RWPE2 (cell line): ENCODE measurements around the gene CEP89.
"Not testable (repeated sequence)": the region's sequence is repeated elsewhere in the genome, so short reads cannot be mapped to it uniquely, and the experiment has no call there.

ENCODE experiments used
- ATAC-seq: fragments of 200-7000 bp; cut with Tn5 transposase; 3 replicates; pipeline ENCODE4 v1.9.1; 2021; ENCODE audit warnings: low read depth
- DNase-seq: peaks from one replicate; pipeline ENCODE4 v3.0.0-alpha.2; 2020; ENCODE audit warnings: low spot score
- H3K27ac ChIP-seq: fragments of 450-650 bp; 2 replicates; pipeline ENCODE4 v1.5.1; 2017; ENCODE audit warnings: mild to moderate bottlenecking; ENCODE audit not compliant: poor library complexity, severe bottlenecking
- H3K27me3 ChIP-seq: fragments of 250-450 bp; sonication (Bioruptor Pico); 2 replicates; pipeline ENCODE4 v1.5.1; 2021; ENCODE audit warnings: mild to moderate bottlenecking, moderate library complexity; ENCODE audit not compliant: insufficient read depth, poor library complexity, severe bottlenecking
- H3K36me3 ChIP-seq: fragments of 250-450 bp; sonication (Bioruptor Pico); 2 replicates; pipeline ENCODE4 v1.5.1; 2020; ENCODE audit warnings: low read depth, mild to moderate bottlenecking, moderate library complexity
- H3K4me1 ChIP-seq: fragments of 250-450 bp; sonication (Bioruptor Pico); 2 replicates; pipeline ENCODE4 v1.5.1; 2021; ENCODE audit warnings: mild to moderate bottlenecking, moderate library complexity; ENCODE audit not compliant: insufficient read depth, poor library complexity, severe bottlenecking
- H3K4me3 ChIP-seq: fragments of 250-450 bp; sonication (Bioruptor Pico); 2 replicates; pipeline ENCODE4 v1.5.1; 2021; ENCODE audit warnings: mild to moderate bottlenecking, moderate library complexity; ENCODE audit not compliant: severe bottlenecking
- H3K9me3 ChIP-seq: fragments of 250-450 bp; sonication (Bioruptor Pico); 2 replicates; pipeline ENCODE4 v1.5.1; 2021; ENCODE audit warnings: mild to moderate bottlenecking, moderate library complexity; ENCODE audit not compliant: severe bottlenecking
- TF ChIP-seq, protein P1 (sequence below): fragments of 450-650 bp; IDR thresholded peaks from one replicate; pipeline ENCODE4 v1.5.1; 2017; ENCODE audit warnings: mild to moderate bottlenecking, moderate library complexity; ENCODE audit not compliant: poor library complexity, severe bottlenecking

CEP89 gene

GRCh38 chr19:32858559-32858958, 113.2 kb downstream of the CEP89 start:
- no peaks in the 10 kb centered on the region for H3K27me3 ChIP-seq
- TF ChIP-seq, protein P1, sequence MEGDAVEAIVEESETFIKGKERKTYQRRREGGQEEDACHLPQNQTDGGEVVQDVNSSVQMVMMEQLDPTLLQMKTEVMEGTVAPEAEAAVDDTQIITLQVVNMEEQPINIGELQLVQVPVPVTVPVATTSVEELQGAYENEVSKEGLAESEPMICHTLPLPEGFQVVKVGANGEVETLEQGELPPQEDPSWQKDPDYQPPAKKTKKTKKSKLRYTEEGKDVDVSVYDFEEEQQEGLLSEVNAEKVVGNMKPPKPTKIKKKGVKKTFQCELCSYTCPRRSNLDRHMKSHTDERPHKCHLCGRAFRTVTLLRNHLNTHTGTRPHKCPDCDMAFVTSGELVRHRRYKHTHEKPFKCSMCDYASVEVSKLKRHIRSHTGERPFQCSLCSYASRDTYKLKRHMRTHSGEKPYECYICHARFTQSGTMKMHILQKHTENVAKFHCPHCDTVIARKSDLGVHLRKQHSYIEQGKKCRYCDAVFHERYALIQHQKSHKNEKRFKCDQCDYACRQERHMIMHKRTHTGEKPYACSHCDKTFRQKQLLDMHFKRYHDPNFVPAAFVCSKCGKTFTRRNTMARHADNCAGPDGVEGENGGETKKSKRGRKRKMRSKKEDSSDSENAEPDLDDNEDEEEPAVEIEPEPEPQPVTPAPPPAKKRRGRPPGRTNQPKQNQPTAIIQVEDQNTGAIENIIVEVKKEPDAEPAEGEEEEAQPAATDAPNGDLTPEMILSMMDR = no peak
- no peak for ATAC-seq
- no peak overlapping the region for H3K4me3 ChIP-seq
- H3K36me3 ChIP-seq = no peaks in the 10 kb centered on the region
- H3K9me3 ChIP-seq = no peaks in the 10 kb centered on the region
- H3K27ac ChIP-seq = no peak overlapping the region
- no peak for DNase-seq
- no peaks in the 10 kb centered on the region for H3K4me1 ChIP-seq

- DNase-seq (no peak), ATAC-seq (no peak)
- H3K27me3 ChIP-seq = no peaks in the 10 kb centered on the region
- H3K4me3 ChIP-seq = no peak overlapping the region
- H3K27ac ChIP-seq = no peak overlapping the region
- H3K4me1 ChIP-seq = no peaks in the 10 kb centered on the region
- TF ChIP-seq, protein P1 = no peak
- no peaks in the 10 kb centered on the region for H3K36me3 ChIP-seq
- no peaks in the 10 kb centered on the region for H3K9me3 ChIP-seq
Observed at GRCh38 chr19:32858155-32858554, 113.6 kb downstream of the CEP89 start.

- Histone ChIP-seq H3K4me1 (no peaks in the 10 kb centered on the region), H3K9me3 (no peaks in the 10 kb centered on the region), H3K36me3 (no peaks in the 10 kb centered on the region), H3K27me3 (no peaks in the 10 kb centered on the region), H3K4me3 (no peak overlapping the region), H3K27ac (no peak overlapping the region)
- ATAC-seq = no peak
- TF ChIP-seq, protein P1 = no peak
- no peak for DNase-seq
Observed at GRCh38 chr19:32857584-32857983, 114.2 kb downstream of the CEP89 start.

DNA sequence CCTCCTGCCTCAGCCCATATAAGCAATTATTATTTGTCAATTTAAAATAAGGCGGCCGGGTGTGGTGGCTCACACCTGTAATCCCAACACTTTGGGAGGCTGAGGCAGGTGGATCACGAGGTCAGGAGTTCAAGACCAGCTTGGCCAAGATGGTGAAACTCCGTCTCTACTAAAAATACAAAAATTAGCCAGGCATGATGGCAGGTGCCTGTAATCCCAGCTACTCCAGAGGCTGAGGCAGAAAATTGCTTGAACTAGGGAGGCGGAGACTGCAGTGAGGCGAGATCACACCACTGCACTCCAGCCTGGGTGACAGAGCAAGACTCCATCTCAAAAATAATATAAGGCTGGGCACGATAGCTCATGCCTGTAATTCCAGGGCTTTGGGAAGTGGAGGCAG, 114.9 kb downstream of the CEP89 start:
- not testable (repeated sequence) for H3K4me1 ChIP-seq, H3K27me3 ChIP-seq, DNase-seq, H3K36me3 ChIP-seq, H3K4me3 ChIP-seq, H3K9me3 ChIP-seq, ATAC-seq, H3K27ac ChIP-seq

- H3K4me3 ChIP-seq = no peak overlapping the region
- TF ChIP-seq, protein P1 = no peak
- H3K27ac ChIP-seq = no peak overlapping the region
- no peaks in the 10 kb centered on the region for H3K4me1 ChIP-seq
- H3K27me3 ChIP-seq = no peaks in the 10 kb centered on the region
- ATAC-seq (no peak), DNase-seq (no peak)
- no peaks in the 10 kb centered on the region for H3K9me3 ChIP-seq
- no peaks in the 10 kb centered on the region for H3K36me3 ChIP-seq
Observed at GRCh38 chr19:32852216-32852615, 119.5 kb downstream of the CEP89 start.

- not testable (repeated sequence) for DNase-seq, ATAC-seq, H3K27ac ChIP-seq
Observed at GRCh38 chr19:32848035-32848434, 123.7 kb downstream of the CEP89 start.

More at GRCh38 chr19:32848035-32848434, 123.7 kb downstream of the CEP89 start:
- not testable (repeated sequence) for H3K36me3 ChIP-seq, H3K4me3 ChIP-seq, H3K27me3 ChIP-seq, H3K9me3 ChIP-seq, H3K4me1 ChIP-seq
